Measurements from ENCODE around the gene TNFRSF4.

Gene TNFRSF4

DNA sequence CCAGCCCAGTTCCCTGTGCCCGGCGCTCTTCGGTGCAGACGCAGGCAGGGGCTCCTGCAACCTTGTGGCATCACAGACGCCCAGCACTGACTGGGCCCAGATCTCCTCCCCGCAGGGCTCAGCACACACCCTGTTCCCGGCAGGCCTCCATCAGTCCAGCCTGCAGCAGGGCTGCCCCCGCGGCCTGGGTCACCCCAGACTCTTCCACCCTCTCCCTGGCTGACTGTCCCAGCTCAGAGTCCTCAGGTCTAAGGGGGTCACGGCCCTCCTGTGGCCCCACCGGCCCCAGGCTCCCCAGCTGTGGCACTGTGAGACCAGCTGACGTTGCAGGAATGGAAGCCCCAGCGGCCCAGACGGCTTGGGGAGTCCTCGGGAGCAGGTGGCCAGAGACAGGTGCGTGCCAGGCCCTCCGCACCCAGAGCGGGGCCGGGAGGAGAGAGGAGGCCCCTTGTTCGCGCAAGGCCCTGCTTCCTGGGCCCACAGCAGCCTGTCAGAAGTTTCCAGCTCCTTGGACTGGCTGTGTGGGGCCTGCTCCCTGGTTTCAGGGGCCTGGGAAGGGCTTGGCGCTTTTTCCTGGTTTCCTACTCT, 22.3 kb upstream of the TNFRSF4 start:
- H3K27ac ChIP-seq: peak overlapping the region; percentile 100
- TF ChIP-seq, protein P1, sequence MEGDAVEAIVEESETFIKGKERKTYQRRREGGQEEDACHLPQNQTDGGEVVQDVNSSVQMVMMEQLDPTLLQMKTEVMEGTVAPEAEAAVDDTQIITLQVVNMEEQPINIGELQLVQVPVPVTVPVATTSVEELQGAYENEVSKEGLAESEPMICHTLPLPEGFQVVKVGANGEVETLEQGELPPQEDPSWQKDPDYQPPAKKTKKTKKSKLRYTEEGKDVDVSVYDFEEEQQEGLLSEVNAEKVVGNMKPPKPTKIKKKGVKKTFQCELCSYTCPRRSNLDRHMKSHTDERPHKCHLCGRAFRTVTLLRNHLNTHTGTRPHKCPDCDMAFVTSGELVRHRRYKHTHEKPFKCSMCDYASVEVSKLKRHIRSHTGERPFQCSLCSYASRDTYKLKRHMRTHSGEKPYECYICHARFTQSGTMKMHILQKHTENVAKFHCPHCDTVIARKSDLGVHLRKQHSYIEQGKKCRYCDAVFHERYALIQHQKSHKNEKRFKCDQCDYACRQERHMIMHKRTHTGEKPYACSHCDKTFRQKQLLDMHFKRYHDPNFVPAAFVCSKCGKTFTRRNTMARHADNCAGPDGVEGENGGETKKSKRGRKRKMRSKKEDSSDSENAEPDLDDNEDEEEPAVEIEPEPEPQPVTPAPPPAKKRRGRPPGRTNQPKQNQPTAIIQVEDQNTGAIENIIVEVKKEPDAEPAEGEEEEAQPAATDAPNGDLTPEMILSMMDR (conservative IDR thresholded peaks at IDR 0.05): no peak
- no peak for TF ChIP-seq ZFX (IDR thresholded peaks at IDR 0.05)

DNA sequence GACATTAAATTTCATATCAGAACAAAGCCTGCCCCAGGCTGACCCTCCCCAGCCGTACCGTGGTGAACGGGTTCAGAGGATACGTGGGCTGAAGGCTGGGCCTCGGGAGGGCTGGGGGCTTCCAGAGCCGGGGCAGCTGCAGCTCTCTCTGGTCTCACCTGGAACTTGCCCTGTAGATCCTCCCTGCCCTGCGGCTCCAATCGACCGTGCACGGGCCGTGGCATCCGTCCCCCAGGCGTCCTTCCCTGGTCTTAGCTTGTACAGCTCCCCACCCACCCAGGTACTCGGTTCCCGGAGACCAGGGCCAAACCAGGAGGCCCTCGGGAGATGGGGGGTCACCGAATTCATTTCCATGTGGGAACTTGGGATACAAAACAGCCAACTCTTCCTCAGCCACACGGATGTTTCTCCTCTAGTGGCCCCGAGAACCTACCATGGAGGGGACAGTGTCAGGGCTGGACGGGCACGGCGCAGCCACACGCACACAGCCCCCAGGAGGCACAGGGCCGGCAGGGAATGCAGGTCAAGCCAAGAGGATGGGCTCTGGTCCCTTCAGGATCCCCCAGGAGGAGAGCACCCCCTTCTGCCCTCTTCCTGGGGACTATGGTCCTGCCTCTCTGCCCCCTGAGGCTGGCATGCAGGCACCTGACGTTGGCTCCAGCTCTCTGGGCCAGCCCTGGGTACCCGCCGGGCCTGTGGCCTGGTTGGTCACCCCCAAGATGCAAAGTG, 21.2 kb upstream of the TNFRSF4 start:
- TF ChIP-seq, protein P1 (conservative IDR thresholded peaks at IDR 0.05): no peak
- no peak for TF ChIP-seq ZFX (IDR thresholded peaks at IDR 0.05)
- H3K27ac ChIP-seq: peak overlapping the region; percentile 100; the same call in 1 of the 2 replicates

DNA sequence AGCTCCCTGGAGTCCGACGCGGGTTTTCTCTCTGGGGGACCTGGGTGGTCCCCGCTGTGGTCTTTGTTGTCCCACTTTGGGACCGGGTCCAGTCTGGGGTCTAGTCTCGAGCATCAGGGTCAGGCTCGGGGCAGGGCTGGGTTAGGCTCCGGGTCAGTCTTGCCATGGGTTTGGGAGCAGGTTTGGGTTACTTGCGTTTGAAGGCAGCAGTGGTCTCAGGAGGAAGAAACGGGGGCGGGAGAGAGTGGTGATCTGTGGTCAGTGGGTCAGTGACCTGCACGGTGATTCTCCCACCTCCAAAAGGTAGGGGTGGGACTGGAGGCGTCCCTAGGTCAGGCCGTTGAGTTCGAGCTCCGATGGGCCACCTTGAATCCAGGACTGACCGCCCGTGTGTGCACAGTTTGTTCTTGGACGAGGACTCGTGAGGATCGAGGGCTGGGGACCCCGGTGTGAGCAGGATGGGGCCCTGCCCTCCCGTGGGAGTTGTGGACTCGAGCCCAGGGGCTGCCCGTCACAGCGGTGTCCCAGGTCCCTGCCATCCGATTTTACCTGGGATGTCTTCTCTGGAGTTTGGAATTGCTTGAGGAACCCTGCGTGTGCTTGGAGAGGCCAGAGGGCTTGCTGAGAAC, 20.3 kb upstream of the TNFRSF4 start:
- TF ChIP-seq ZFX (IDR thresholded peaks at IDR 0.05): no peak
- TF ChIP-seq, protein P1 (conservative IDR thresholded peaks at IDR 0.05): no peak
- H3K27ac ChIP-seq: peak overlapping the region; percentile 100

DNA sequence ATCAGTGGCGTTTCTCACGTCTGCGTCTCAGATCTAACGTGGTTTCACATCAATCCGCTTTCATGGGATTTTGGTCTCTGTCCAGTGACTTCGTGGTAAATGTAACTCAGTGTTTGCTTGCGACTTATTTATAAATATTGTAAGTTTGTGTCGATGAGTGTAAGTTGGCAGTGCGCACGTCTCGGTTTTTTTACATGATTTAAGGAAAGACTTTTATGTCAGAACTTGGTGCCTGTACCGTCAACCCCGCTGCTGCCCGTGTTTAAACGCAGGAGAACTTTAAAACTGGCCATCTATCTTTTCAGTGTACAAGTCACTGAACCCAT, 19.6 kb upstream of the TNFRSF4 start:
- H3K27ac ChIP-seq: peak overlapping the region; percentile 100
- no peak for TF ChIP-seq ZFX (IDR thresholded peaks at IDR 0.05)
- TF ChIP-seq, protein P1 (conservative IDR thresholded peaks at IDR 0.05): no peak

DNA sequence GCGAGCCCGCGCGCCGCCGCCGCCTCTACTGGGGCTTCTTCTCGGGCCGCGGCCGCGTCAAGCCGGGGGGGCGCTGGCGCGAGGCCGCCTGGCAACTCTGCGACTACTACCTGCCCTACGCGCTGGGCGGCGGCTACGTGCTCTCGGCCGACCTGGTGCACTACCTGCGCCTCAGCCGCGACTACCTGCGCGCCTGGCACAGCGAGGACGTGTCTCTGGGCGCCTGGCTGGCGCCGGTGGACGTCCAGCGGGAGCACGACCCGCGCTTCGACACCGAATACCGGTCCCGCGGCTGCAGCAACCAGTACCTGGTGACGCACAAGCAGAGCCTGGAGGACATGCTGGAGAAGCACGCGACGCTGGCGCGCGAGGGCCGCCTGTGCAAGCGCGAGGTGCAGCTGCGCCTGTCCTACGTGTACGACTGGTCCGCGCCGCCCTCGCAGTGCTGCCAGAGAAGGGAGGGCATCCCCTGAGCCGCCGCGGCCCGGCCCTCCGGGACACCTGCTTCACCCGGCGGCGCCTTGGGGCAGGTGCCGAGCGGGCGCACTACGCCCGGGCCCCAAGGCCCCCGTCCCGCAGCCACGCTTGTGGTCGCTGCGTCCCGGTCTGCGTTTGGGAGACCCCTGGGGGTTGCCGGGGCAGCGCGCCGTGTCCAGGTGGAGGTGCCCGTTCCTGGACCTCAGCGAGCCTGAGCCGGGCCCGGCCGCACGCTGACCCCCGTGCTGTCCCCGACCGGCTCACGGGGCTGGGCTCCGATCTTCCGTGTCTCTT, 19.0 kb upstream of the TNFRSF4 start:
- peak; percentile 38; the same call in 1 of the 2 replicates for TF ChIP-seq ZFX (IDR thresholded peaks at IDR 0.05)
- TF ChIP-seq, protein P1 (conservative IDR thresholded peaks at IDR 0.05): no peak
- peak overlapping the region; percentile 100 for H3K27ac ChIP-seq

DNA sequence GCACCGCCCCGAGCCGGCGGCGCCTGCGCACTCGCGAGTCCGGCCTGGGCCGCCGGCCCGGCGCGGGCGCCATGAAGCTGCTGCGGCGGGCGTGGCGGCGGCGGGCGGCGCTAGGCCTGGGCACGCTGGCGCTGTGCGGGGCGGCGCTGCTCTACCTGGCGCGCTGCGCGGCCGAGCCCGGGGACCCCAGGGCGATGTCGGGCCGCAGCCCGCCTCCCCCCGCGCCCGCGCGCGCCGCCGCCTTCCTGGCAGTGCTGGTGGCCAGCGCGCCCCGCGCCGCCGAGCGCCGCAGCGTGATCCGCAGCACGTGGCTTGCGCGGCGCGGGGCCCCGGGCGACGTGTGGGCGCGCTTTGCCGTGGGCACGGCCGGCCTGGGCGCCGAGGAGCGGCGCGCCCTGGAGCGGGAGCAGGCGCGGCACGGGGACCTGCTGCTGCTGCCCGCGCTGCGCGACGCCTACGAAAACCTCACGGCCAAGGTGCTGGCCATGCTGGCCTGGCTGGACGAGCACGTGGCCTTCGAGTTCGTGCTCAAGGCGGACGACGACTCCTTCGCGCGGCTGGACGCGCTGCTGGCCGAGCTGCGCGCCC, 18.3 kb upstream of the TNFRSF4 start, which contains the start of gene B3GALT6:
TSS of gene B3GALT6 (plus strand) at position 30 of the 588 bp plus-strand sequence. CDS start at position 72, 42 bp downstream.
- H3K27ac ChIP-seq: peak within 1 kb of the TSS; percentile 100
- TF ChIP-seq ZFX (IDR thresholded peaks at IDR 0.05): peak; percentile 55
- TF ChIP-seq, protein P1 (conservative IDR thresholded peaks at IDR 0.05): no peak
